ENCODE measurements around the gene EXOC6B.

EXOC6B gene

DNA sequence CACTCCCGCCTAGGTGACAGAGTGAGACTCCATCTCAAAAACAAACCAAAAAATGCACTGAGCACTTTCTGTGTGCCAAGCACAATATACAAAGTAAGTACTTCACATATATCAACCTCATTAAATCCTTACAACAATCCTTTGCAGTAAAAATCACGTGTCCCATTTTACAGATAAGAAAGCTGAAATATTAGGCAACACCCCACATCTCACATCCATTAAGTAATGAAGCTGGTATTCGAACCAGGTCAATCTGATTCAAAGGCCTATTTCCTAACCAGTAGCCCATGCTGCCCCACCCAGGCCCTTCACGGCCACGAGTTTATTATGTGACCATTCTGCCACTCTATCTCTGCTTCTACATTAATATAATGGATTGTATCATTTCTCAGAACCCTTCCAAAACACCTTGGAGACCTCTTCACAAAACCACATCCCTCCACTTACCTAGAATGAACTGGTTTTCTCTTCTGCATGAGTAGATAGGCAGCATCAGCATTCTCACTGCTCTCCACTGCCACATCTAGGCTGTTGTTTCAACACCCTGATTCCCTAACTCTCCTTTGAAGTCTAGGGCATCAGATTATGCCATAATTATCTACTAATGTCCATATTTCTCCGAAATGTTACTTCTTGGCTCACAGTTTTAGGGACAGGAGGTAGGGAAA, 3.1 kb upstream of the EXOC6B start:
- no peak for DNase-seq

DNA sequence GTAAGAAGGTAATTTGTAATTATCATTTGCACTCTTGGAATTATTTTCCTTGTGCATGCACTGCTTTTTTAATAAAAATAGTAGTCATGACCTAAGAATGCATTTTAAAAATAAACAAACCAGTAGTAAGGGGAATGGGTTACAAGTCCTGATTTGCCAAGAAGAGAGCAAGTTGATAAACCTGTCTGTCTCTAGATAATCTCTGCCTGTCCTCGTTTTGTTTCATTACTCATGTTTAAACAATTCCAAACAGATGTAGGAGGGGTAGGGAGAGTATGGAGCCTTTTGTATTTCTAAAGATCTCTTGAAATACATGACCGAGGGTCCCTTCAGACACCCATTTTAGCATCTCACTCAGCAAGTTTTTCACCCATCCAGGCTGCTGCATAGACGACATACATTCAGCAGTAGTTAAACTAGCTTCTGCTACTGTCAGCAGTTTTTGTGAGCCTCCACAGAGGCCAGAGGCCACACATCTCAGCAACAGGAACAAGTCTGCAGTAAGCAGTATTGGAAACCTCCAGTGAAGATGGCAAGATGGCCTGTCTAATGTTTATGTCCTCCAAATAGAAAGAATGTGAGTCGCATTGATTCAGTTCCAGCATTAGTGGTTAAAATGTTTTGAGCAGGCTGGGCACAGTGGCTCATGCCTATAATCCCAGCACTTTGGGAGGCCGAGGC, 2.3 kb upstream of the EXOC6B start:
- DNase-seq, result no peak

DNA sequence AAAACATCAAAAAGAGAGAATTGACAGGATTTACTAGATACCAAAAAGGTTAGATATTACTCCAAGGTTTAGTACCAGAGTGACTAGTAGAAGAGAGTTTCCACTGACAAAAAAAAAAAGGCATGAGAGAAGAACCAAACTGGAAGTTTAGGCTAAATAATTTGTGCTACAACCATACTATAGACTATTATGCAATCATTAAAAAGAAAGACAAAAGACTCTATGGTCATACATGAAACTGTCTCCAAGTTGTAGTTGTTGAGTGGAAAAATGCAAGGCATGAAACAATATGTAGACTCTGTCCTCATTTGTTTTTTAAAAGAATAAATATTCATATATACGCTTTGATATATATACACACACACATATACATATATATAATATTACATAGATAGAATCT, 1.7 kb upstream of the EXOC6B start:
- no peak for DNase-seq

DNA sequence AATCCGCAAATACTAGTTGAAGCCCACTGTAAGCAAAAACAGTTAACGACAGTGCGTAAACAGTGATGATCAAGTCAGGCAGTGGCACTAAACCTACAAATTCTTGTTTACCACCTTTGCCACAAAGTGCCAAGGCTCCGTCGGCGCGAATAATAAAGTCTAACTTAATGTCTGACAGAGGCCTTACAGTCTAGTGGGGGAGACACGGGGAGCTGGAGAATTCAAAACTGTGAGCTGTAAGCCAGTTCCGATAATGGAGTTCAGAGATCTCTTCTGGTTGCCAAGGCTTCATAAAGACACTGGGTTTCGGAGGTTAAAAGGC, 284 bp upstream of the EXOC6B start:
- DNase-seq, result no peak

DNA sequence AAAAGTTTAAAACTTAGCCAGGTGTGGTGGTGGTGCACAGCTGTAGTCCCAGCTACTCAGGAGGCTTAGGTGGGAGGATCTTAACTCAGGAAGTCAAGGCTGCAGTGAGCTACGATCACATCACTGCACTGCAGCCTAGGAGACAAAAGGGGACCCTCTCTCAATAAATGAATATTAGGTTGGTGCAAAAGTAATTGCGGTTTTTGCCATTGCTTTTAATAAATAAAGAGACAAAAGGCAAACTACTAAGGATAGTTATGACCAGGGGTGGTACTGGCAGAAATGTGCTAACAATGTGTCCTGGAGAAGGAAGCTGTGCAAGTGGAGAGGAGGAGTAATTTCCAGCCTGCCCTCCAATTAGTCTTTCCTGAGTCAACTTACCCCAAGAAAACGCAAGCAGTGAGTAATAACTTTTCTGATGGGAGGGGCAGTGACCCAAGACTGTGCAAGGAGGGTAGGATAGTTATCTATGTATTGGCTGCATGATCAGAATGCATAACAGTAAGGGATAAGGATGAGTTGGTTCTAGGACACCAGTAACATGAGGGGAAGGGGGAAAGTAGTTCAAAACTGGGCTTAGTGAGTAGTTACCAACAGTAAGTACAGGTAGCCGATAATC, 1.5 kb downstream of the EXOC6B start:
- no peak for DNase-seq

DNA sequence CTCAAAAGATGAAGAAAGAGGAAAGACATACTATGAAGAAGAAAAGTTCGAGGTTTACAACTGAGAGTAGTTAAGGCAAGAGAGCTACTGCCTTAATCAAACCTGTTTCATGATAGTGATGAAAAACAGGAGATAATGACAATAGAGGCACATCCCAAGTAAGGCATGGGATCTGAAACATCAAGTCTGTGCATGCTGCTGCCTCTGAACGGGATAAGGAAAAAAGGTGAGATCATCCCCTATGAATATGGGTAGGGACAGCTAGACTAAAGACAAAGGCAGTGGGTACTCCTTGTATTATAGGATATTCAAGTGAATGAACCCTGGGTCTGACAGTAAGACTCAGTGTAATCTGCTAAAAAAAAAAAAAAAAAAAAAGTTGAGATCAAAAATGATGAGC, 3.0 kb downstream of the EXOC6B start:
- no peak for DNase-seq

DNA sequence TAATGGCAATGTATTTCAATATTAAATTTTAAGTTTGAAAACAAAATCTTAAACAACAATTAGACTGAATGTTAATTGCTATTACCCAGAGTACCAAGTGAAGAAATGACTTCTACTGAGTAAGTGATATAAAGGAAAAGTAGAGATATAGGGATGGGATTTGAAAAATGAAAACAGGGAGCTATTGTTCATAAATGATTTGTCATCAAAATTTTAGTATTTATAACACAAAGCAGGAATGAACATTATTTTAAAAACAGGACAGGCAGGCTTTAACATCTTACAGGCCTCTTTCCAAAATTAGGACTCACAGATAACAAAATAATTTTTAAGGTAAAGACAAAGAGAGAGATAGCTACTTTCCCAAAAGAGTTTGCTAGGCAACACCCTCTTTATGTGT, 3.9 kb downstream of the EXOC6B start:
- no peak for DNase-seq

DNA sequence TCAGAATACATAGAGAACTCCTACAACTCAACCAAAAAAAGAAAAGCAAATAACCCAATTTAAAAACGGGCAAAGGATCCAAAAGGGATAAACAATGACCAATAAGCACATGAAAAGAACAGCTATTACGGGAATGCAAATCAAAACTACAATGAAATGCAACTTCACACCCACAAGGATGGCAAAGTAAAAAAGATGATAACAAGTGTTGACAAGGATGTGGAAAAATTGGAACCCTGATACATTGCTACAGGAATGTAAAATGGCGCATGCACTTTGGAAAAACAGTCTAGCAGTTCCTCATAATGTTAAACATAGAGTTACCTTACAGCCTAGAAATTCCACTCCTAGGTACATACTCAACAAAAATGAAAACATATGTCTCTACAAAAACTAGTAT, 4.7 kb downstream of the EXOC6B start:
- no peak for DNase-seq

DNA sequence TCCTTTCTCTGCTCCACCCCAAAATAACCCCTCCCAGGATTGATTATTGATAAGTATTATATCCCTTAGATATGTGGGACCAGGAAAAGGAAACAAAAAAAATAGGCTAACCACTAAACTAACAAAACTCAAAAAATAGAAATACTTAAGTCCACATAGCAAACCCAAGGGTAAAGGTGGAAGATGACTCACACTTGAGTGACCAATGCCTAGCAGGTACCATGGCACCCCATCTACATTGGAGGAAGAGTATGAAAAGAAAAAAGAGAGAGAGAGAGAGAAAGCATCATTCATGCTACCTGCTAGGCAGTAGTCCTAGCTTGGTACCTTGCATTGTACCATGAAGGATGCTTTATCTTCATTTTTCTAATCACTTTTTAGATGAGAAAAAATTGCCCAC, 6.3 kb downstream of the EXOC6B start:
- DNase-seq, result no peak

DNA sequence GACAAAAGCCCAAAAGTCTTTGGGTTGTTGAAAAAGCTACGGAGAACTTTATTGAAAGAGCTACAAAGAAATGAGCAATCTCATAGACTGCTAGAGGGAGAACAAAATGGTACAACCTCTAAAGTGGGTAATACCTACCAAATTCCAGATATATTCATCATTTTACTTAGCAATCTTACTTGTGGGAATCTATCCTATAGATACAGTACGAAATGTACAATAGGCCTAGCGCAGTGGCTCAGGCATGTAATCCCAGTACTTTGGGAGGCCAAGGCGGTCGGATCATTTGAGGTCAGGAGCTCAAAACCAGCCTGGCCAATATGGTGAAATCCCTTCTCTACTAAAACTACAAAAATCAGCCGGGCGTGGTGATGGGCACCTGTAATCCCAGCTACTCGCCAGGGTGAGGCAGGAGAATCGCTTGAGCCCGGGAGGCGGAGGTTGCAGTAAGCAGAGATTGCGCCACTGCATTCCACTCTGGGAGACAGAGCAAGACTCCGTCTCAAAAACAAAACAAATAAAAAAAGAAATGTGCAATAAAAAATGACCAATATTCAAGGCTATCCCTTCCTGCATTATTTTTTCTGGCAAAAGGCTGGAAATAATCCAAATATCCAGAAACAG, 10.1 kb downstream of the EXOC6B start:
- no peak for DNase-seq

DNA sequence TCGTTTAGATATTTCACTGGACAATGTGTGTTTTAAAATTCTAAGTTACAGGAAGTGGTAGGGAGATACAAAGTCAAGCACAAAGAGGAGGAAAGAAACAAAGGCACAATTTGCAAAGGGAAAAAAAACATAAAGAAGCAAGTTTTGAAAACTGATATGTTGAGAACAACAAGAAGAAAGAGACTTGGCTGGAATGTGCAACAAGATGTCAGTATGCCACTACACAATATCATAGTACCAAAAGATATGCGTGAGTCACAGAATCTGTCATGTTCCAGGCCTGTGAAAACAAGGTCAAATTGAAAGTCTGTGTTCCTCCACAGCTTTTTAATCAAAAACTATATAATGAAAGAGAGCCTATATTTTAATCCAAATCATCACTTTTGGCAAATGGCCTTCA, 12.0 kb downstream of the EXOC6B start:
- DNase-seq, result no peak

DNA sequence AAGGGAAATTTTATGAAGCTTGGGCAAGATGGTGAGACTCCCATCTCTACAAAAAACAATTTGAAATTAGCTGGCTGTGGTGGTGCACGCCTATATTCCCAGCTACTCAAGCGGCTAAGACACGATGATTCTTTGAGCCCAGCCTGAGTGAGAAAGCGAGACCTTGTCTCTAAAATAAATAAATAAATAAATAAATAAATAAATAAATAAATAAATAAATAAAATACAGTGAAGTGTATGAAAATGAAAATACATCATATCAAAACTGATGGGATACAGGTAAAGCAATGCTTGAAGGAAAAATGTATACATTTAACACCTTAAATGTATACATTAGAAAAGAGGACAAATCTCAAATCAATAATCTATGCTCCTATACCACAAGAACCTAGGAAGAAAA, 15.7 kb downstream of the EXOC6B start:
- DNase-seq, result no peak

DNA sequence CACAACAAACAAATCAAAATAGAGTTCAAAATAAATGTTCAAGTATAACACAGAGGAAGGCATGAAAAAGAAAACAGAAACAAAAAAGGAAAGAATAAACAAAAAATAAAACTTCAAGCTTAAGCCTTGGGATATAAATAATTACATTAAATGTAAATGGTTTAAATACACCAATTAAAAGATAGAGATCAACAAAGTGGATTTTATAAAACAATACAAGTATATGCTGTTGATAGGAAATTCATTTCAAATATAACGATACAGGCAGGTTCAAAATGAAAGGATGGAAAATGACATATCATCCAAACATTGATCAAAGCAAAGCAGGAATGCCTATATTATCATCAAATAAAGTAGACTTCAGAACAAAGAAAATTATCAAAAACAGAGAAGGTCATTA, 16.7 kb downstream of the EXOC6B start:
- no peak for DNase-seq

DNA sequence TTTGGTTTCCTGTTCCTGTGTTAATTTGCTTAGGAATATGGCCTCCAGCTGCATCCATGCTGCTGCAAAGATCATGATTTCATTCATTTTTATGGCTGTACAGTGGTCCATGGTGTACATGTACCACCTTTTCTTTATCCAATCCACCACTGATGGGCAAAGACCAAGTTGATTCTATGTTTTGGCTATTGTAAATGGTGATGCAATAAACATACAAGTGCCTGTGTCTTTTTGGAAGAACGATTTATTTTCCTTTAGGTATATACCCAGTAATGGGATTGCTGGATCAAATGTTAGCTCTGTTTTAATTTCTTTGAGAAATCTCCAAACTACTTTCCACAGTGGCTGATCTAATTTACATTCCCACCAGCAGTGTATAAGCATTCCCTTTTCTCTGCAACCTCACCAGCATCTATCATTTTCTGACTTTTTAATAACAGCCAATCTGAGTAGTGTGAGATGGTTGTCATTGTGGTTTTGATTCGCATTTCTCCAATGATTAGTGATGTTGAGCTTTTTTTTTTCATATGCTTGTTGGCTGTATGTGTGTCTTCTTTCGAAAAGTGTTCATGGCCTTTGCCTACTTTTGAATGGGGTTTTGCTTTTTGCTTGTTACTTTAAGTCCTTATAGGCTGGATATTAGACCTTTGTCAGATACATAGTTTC, 19.4 kb downstream of the EXOC6B start:
- no peak for DNase-seq

DNA sequence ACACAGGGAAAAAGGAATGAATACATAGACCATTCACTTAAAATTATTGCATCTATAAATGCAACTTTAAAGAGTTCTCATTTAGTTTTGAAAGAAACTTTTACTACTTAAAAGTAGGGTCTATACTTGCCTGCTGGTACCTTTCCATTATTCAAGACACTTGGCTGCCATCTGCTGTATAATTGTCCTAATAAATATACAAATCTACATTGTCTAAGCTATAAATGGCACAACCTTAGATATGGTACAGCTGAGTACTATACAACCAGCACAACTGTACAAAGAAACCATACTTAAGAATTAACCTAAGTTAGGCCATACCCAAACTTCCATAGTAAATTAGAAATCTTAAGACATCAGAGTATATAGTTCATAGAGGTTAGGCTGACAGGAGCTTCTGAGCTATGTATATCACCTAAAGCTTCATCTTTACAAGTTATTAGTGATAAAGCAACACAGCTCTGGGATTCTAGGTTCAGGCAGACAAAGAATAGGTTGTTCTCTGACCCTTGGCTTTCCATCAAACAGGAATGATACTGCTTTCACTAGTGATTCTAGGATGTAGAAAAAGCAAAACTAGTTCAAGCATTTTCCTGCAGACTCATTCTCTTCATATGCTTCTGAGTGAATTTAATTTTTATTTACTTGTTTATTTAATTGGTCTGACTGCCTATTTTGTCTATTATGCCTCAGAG, 22.1 kb downstream of the EXOC6B start:
- no peak for DNase-seq

DNA sequence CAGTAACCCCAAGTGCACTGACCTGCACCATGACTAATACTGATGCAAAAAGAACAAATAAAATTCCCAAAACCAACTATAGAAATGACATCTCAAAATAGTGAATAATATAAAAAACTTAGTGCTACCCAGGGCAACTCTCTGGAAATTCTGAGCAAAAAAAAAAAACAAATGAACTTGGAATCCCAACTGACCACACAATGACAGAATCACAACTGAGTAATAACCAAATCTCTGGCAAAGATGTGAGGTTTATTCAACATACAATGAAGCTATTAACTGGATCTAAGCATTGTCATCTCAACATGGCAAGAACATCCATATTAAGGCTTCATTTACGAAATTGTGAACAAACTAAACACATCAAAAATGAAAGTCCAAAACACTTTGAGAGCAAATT, 22.7 kb downstream of the EXOC6B start:
- no peak for DNase-seq

DNA sequence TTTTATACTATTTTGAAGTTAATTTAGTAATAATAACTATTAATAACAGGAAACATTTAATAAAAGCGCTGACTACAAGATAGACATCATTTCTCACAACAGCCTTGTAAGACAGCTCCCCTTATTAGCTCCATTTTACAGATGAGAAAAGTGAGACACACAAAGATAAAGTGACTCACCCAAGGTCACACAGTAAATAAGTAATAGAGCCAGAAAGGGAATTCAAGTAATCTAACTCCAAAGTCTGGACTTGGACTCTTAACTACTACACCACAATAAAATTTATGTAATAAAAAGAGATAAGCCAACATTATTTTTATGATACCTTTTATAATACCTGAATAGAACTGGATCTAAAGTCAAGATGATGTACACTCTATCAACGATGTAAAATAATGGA, 25.3 kb downstream of the EXOC6B start:
- no peak for DNase-seq

DNA sequence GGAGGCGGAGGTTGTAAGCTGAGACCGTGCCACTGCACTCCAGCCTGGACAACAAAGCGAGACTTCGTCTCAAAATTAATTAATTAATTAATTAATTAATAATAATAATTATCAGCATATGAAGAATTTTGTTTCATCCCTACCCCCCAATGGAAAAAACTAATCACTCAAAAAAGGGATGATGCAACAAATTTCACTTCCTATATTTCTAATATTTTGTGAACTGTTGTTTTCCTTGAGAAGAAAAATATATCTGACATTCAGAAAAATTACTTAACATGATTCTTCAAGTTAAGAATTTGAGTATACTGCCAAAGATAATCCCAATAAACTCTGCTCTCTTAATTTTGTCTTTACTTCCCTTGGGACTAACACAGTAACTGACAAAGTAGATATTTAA, 28.1 kb downstream of the EXOC6B start:
- no peak for DNase-seq

DNA sequence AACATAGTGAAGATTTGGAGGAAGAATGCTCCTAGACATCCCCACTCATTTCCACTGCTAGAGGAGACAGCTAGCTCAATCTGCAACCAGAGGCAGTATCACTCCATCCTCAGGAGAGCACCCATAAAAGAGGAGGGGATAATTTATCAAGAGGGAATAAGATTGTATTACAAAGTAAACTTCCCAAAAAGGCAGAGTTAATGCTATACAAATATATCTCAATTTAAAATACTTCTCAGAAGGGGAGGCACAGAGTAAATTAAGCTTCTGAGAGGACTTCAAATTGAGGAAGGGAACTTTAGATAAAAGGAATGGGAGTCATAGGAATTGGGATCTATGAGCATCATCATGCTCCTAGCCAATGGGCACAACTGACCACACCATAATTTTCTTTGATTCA, 29.1 kb downstream of the EXOC6B start:
- no peak for DNase-seq

DNA sequence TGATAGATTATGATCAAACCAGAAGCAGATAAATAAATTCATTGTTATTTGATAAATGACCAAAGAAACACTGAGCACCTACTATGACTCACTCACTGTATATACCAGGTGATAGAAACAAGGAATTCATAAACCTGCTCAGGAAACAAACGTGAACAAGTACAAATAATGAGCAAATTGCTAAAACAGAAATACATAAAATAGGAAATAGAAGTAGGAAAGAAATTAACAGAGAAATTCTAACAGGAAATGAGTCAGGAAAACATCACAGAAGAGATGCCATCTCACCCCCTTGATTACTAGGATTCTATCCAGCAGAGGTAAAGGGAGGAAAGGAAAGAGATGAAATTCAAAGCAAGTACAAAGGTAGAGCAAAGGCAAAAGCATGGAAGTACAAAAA, 31.3 kb downstream of the EXOC6B start:
- no peak for DNase-seq

DNA sequence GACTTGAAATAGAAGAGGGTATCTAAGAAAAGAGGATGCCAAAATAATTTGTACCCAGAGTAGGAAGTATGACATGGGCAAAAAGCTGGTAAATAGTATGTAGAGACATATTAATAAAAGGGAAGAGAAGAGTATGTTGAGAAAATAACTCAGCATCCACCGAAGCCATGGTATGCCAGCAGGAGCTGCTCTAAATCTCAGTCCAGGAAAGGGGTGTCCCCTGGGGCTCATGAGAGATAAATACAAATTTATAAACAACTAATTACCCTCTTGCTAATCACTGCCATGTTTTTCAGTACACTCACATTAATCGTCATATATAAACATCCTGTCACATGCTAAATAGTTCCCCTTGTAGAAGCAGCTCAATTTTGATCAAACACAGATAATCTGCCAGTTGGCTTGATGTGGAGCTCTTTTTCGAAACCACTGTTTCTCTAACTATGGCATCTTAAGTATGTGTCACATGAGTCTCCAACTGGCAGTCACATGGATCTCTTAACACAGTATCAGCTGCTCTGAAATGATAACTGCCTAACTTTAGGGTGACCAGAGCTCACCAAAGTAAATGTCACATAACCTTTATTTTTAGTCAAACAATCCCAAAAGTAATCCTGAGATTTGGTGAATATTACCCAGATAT, 31.9 kb downstream of the EXOC6B start:
- no peak for DNase-seq

DNA sequence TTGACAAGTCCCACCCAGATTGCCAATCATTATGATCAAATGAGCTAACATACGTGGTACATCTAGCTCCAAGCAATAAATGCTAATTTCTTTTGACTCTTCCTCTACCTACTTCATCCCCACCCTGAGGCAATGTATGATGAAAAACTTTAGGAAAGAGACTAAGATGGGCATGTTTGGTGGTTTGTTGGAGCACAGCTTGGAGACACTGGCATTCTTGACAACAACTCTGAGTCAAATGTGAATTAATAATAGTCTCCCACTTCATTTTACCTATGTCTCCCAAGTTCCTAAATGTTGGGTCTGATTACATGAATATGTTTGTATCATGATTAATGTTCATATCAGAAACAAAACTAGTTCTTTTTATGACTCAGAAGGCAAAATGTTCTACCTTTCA, 36.6 kb downstream of the EXOC6B start:
- no peak for DNase-seq

DNA sequence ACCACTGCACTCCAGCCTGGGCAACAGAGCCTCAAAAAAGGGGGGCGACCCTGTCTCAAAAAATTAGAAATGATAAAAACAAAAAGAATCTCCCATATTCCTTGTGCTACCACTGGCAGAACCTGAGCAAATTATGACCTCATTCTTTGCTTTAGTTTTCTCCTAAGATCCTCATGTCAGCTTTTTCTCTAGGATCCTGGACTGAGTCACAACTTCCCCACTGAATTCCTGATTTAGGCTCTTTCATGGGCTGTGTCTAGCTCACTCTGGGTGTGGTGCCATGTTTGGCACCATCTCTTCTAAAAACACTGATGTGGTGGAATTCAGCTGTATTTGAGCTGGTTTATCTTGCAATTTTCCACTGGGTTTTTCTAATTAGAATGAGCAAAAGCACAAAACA, 37.1 kb downstream of the EXOC6B start:
- no peak for DNase-seq
